GM18526 (cell line): Measurements from ENCODE around the gene EPSTI1.

ENCODE experiments used
- POLR2A ChIP-seq: IDR thresholded peaks from 3 replicates; pipeline ENCODE4 v1.6.1; 2011; ENCODE audit not compliant: insufficient read length; ENCODE audit errors: extremely low read depth

EPSTI1 gene

GRCh38 chr13:42852136-42852535 lies 139.9 kb downstream of the EPSTI1 start:
- TF ChIP-seq POLR2A: no peak

DNA sequence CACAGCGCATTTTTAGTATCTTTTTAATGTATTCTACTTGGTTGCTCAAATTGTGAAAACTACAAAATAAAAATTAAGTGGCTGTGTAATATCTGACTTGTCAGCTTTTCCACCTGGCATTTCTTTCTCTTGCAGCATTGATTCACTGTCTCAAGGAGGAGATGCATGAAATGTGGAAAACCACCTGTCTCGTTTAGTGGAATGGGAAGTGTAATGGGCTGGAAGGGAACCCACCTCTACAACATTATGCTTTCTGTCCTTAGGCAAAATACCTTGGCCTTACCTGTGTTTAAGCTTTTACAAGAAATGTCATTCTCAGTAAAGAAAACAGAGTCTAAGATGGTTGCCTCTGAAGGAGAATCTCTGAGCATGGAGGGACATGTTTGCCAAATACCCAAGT lies 142.8 kb downstream of the EPSTI1 start:
- no peak for TF ChIP-seq POLR2A

DNA sequence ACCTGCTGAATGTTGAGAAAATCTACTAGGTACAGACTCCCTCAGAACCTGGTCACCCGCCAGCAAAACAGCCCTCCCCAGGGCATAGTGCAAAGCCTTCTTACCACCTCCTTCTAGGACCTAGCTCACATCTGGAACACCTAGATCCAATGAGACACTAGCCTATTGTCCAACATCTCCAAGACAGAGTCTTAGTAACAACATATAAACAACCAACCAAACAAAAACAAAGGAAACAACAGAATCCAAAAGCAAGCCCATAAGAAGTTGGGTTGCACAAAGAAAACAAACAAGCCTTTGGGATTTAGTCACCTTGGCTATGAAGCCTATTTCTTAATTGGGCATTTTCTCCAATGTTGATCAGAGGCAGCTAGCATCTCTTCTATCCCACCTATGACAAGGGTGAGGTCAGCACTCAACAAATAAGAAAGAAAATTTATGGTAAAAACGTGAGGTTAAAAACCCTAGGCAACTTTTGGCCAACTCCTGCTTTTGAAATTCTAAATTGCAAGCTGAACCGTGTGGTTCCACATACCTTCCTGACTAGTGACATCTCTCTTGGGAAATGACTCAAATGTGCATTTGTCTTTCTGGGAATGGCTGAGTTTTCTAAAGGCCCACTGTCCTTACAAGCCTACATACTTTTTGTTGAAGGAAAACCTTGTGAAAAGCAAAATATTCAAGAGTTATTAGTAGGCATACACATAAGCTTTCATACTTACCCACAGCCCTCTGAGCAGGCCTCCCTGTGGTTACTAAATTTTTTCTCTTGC lies 144.0 kb downstream of the EPSTI1 start:
- no peak for TF ChIP-seq POLR2A

- no peak for TF ChIP-seq POLR2A
Measured at GRCh38 chr13:42836930-42837690, 154.9 kb downstream of the EPSTI1 start.
